ENCODE measurements around the gene CHMP1A.
"Not testable (repeated sequence)": the region's sequence is repeated elsewhere in the genome, so short reads cannot be mapped to it uniquely, and the experiment has no call there.

The CHMP1A gene

GRCh38 chr16:89656435-89657121, 930 bp downstream of the CHMP1A start:
- DNase-seq = no peak

DNA sequence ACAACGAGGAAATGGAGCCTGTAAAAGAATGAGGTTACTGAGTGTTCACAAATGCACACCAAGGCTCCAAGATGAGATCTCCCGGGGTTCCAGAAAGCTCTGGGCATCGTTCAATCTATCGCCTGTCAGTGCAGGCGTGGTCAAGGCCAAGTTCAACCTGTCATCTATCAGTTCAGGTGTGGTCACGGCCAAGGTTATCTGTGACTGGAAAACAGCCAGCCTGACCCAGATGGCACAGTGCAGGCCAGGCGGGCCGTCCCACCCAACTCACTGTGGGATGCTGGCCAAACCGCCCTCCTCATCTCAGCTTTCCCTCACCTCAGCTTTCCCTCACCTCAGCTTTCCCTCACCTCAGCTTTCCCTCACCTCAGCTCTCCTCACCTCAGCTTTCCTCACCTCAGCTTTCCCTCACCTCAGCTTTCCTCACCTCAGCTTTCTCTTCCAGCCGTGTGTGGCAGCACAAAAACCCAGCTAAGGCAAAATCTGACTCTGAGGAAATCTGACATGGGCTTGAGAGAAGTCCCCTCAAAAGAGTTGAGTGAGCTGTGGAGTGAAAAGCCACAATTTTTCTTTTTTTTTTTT, 2.4 kb downstream of the CHMP1A start:
- DNase-seq = no peak

DNA sequence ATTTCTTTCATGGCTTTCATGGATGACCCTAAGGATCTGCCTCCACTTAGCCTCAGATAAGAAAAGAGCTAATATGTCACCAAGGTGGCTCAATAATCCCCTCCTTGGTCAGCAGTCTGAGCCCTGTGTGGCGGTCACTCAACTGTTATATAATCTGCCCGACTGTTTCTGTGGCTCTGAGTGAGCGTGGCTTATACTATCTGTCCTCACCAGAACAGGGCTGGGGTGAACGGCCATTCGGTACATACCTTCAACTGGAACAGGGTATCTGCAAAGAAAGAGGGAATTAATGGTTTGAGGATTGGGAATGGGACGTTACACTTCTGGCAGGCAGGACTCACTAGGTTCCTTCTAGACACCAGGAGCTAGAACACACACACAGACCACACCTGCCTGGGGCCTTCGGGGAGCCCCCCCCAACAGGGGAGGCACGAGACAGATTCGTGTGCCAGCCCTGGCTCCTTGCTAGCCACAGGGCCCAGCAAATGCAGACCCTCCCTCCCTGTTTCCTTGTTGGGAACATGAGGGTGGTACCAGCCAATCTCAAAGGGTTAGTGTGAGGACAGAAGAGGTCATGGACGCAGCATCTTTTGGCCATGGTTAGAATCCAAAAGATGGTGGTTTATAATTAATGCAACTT, 3.7 kb downstream of the CHMP1A start:
- DNase-seq = no peak

- no peak for DNase-seq
These were observed 5.9 kb downstream of the CHMP1A start for GRCh38 chr16:89651584-89651983.

GRCh38 chr16:89646906-89647305, 10.6 kb downstream of the CHMP1A start:
- no peak for DNase-seq

DNA sequence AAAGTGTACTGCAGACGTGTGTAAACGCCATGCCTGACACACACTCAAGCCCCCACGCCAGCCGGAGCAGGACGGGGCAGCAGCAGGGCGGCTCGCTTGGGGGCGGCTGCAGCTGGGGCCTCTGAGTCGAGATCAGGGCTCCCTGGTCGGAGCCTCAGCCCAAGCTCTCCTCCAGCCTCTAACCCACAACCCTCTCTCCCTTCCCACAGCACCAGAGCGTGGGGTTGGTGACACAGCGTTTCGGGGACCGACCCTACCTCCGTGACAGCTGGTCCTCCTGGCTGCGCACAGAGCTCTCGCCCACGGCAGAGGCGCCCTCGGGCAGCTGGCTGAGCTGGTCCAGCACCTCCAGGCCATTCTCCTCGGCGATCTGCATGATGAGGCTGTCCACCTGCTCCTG, 11.2 kb downstream of the CHMP1A start:
- DNase-seq = no peak

- DNase-seq = no peak
These were observed 12.4 kb downstream of the CHMP1A start for GRCh38 chr16:89645122-89645521.

- no peak for DNase-seq
These were observed 13.7 kb downstream of the CHMP1A start for GRCh38 chr16:89643769-89644300.

- DNase-seq = no peak
These were observed 14.9 kb downstream of the CHMP1A start for GRCh38 chr16:89642574-89642973.

- DNase-seq = no peak
These were observed 15.9 kb downstream of the CHMP1A start for GRCh38 chr16:89641458-89642119.

DNA sequence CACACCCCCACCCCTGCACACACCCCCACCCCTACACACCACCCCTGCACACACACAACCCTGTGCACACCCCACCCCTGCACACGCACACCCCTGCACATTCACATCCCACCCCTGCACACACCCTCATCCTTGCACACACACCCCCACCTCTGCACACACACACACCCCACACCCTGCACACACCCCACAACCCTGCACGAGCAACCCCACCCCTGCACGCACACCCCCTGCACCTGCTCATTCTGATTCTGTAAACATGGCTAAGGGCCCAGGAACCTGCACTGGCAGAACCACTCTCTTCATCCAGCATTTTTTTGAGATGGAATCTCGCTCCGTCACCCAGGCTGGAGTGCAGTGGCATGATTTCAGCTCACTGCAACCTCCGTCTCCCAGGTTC, 18.1 kb downstream of the CHMP1A start:
- no peak for DNase-seq

- no peak for DNase-seq
These were observed 19.1 kb downstream of the CHMP1A start for GRCh38 chr16:89638455-89638854.

DNA sequence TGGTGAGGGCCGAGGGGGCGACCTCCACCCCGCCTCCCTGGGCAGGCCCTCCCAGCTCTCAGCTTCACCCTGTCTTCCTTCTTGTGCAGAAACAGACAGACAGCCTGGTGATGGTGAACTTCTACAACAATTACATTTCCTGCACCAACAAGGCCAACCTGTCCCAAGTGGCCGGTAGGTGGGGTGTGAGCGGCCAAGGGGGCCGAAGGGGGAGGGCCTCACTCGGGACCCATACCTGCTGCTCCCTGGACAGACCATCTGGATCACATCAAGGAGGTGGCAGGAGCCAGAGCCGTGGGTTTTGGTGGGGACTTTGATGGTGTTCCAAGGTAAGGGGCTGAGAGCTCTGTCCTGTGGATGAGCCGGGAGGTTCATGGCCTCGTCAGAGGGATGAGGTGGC, 20.1 kb downstream of the CHMP1A start:
- no peak for DNase-seq

- DNase-seq = no peak
These were observed 20.8 kb downstream of the CHMP1A start for GRCh38 chr16:89636663-89637062.

DNA sequence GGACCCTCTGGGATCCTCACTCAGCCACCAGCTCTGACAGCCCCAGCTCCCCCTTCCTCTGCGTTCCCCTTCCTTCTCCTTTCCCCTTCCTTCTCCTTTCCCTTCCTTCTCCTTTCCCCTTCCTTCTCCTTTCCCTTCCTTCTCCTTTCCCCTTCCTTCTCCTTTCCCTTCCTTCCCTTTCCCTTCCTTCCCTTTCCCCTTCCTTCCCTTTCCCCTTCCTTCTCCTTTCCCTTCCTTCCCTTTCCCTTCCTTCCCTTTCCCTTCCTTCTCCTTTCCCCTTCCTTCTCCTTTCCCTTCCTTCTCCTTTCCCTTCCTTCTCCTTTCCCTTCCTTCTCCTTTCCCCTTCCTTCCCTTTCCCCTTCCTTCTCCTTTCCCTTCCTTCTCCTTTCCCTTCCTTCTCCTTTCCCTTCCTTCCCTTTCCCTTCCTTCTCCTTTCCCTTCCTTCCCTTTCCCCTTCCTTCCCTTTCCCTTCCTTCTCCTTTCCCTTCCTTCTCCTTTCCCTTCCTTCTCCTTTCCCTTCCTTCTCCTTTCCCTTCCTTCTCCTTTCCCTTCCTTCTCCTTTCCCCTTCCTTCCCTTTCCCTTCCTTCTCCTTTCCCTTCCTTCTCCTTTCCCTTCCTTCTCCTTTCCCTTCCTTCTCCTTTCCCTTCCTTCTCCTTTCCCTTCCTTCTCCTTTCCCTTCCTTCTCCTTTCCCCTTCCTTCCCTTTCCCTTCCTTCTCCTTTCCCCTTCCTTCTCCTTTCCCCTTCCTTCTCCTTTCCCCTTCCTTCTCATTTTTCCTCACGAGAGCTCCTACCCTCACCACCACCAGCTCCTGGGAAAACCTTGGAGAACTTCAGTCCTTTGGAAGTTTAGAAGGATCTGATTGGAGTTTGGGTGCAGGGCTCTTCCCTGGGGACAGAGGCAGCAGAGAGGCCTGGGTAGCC, 22.8 kb downstream of the CHMP1A start:
- not testable (repeated sequence) for DNase-seq

DNA sequence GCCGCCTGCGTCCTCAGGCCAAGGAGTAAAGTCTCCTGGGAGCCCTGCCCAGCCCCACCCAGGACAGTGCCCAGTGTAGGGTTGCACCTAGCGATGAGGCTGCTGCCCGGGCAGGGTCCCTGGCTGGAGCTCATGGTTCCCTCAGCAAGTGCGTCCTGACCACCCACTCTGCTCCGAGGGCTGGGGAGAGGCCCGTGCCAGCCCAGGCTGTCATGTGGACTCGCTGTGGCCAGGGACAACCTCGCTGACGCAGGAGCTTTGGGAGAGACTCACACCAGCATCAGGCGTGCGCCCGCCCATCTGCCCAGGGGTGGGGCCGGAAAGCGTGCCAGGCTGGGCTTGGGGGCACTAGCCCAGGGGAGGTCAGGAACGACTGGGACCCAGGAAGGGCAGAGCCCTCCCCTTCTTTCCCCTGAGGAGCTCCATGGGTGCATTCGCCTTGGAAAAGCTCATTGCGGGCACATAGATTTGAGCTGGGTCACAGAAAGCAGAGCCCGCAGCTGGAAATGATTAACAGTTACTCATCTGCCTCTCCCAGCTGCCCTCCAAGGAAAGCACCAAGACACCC, 24.4 kb downstream of the CHMP1A start:
- no peak for DNase-seq

DNA sequence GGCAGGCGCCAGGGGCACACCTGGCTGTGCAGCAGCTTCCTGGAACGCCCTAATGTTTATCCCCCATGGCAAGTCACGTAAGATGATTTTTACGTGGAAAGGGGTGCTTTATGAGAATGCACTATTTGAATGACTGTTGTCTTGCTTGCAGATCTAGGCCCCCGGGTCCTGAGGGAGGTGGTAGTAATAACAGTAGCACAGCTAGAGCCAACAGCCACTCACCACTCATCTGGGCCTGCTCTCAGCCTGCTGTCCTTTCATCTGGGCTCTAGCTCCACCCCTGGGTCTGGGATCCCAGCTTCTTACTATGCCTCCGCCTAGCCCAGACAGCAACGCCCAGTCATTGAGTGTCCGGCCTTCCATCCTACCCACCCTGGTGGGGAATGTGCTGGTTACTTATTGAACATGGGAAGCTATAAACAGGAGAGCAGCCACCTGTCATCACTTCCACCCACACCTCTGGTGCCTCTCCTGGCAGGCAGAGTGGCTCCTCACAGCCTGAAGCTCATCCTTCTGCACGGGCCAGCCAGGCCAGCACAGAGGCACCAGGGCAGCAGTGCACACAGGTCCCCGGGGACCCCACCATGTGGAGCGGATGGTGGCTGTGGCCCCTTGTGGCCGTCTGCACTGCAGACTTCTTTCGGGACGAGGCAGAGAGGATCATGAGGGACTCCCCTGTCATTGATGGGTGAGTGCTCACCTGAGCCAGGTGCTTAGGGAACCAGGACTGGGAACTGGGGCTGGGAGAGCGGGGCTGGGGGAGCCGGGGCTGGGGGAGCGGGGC, 27.5 kb downstream of the CHMP1A start:
- DNase-seq = no peak

DNA sequence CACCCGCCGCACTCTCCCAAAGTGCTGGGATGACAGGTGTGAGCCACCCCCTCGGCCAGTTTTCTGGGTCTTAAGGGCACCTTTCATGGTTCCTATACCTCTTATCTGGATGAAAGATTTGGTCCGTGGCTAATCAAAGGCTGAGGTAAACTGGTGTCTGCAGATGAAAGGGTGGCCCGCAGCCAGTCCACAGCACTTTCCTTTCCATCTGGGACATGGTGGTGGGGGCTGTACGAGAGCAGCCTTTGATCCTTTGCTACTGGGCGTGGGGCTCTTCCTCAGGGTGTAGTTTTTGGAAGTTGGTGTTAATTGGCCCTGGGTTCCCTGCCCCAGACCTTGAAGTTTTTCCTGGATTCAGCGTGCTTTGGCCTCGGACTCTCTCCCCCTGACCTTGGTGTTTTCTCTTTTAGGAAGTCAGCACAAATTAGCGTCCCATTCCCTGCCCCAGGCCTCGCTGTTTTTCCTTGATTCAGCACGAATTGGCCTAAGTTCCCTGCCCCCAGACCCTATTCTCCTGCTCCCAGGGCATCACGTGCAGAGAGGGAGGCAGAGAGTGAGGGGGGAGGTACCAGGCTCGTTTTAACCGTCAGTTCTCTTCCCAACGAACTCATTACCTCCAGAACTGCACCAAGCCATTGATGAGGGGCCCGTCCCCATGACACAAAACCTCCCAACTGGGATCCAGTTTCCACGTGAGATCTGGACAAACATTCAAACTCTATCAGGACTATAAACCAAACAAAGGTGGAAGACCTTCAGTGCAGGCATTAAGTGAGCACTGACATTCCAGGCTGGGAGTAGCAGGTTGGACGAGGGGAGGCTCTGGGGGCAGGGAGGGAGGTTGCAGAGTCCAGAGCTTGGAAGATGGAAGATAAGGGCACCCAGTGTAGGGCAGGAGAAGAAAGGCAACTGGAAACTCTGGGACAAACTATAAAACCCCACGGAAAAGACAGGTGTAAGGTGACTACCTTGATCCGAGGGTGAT, 32.4 kb downstream of the CHMP1A start:
- no peak for DNase-seq

GRCh38 chr16:89623511-89624261, 33.8 kb downstream of the CHMP1A start:
- no peak for DNase-seq
